Heart right ventricle (tissue), 16 donors: ENCODE data around the gene GRK5. TPM values are rescaled to one million over a fixed set of nuclear protein-coding genes. Genes with fewer than 3 reads are reported as not detected.

Experiments
- ATAC-seq, 8 donors: fragments of 200-7000 bp; cut with Tn5 transposase; one replicate each; pipeline ENCODE4 v1.9.1; 2020; ENCODE audit warnings: mild to moderate bottlenecking in 8 of 8, moderate library complexity in 8 of 8, moderate number of reproducible peaks in 1 of 8
- DNase-seq, 2 donors: peaks; one replicate each; pipeline ENCODE4 v3.0.0-alpha.2; 2020
- H3K27ac ChIP-seq, 10 donors: fragments of 200-600 bp; sonication (generic) in 2 of 10; one replicate each; pipeline versions ENCODE4 v1.5.0 to v1.8.0; 2020 to 2022; ENCODE audit warnings: mild to moderate bottlenecking in 3 of 10
- H3K27me3 ChIP-seq, 7 donors: fragments of 200-600 bp; one replicate each; pipeline ENCODE4 v1.8.0; 2021 to 2022; ENCODE audit warnings: mild to moderate bottlenecking in 2 of 7
- H3K36me3 ChIP-seq, 9 donors: fragments of 200-600 bp; sonication (generic) in 1 of 9; one replicate each; pipeline versions ENCODE4 v1.5.0 to v1.8.0; 2020 to 2022; ENCODE audit warnings: mild to moderate bottlenecking in 2 of 9
- H3K4me1 ChIP-seq, 9 donors: fragments of 200-600 bp; sonication (generic) in 1 of 9; one replicate each; pipeline versions ENCODE4 v1.5.0 to v1.8.0; 2020 to 2022; ENCODE audit warnings: mild to moderate bottlenecking in 4 of 9
- H3K4me3 ChIP-seq, 10 donors: fragments of 200-600 bp; sonication (generic) in 2 of 10; one replicate each; pipeline versions ENCODE4 v1.5.0 to v1.8.0; 2020 to 2022; ENCODE audit warnings: mild to moderate bottlenecking in 7 of 10, moderate library complexity in 2 of 10
- H3K9me3 ChIP-seq, 11 donors: fragments of 200-600 bp in 10 of 11; sonication (generic) in 2 of 11; one replicate each; pipeline versions ENCODE4 v1.5.0 to v1.8.0; 2013 to 2022; ENCODE audit warnings: mild to moderate bottlenecking in 2 of 11, control low read depth in 1 of 11, moderate library complexity in 1 of 11
- WGBS, 2 donors: extraction: QIAGEN DNeasy Blood & Tissue Kit; methylation state at CpG; one replicate each; pipeline ENCODE4 v1.1.7; 2013; ENCODE audit warnings: inconsistent platforms in 1 of 2; 5-methylcytosine and 5-hydroxymethylcytosine counted together
- intact Hi-C, 10 donors: fragments of 100-400 bp; cut with DNase I; formaldehyde crosslinking; loops; one replicate each; pipeline versions ENCODE4 v1.11.1 to v1.14.2; 2022
- polyA plus RNA-seq, 2 donors: library from polyadenylated mRNA; stranded (reverse); fragments of 200-250 nt; gene quantifications; one replicate each; pipeline ENCODE4 v1.2.3, GENCODE V29; 2013
- total RNA-seq, 10 donors: library from RNA; stranded (reverse); fragmentation: NEBNext Ultra II Directional in 3 of 10; extraction: Animal tissue kit (Norgen Biotek cat#: 25700) in 3 of 10; gene quantifications; one replicate each; pipeline versions ENCODE4 v1.2.1 to v1.2.4, GENCODE V29; 2021 to 2023
- TF ChIP-seq, protein P1 (sequence below), 9 donors: fragments of 200-600 bp; sonication (generic) in 2 of 9; IDR thresholded peaks; one replicate each; pipeline versions ENCODE4 v1.5.0 to v1.8.0; 2021 to 2022; ENCODE audit warnings: antibody characterized with exemption in 9 of 9, mild to moderate bottlenecking in 5 of 9, moderate library complexity in 1 of 9
- donor health status: Arrhythmogenic right ventricular cardiomyopathy.
- donor health status: ischemic (EF 13 %, LVEDD 7.1; RV severe dilation, severe dysfunction).
- donor health status: healthy with polysubstance abuse.
- donor health status: DM: no; HTN: yes; CAD: no.
- donor health status: DM: no; HTN: no; CAD: no.
- donor health status: ischemic (EF 25% LVEDD 6.9; RV normal size, moderate dysfunction).
- donor health status: ischemic (EF 25% LVEDD 5.7; RV mildly dilated, moderate dysfunction).
- donor health status: healthy.
- donor health status: DM: yes; HTN: yes; CAD: no.
- donor health status: Ischemic cardiomyopathy.
- donor health status: ischemic (EF 35%, LVEDD 5.7; RV mildly dilated, moderate dysfunction).
- donor health status: nonischemic (EF 11% LVEDD 7.7; RV severe dilation, severe dysfunction).
- donor health status: DM: yes; HTN: yes; CAD: no.
- donor health status: PGD.
- donor health status: ischemic (EF 29% LVEDD 5.4; RV normal size, mild dysfunction).
- donor health status: nonischemic (EF 23%, LVEDD 6.1; RV moderate dilation, normal function).

Gene GRK5
- total and polyA plus RNA-seq, 12 donors: 11.8 to 80.5 (median 26.6) TPM

- intact Hi-C loops: no loop called here
- Histone ChIP-seq H3K4me3 (no peak overlapping the region), H3K9me3 (peaks cover 0 to 6% (median 0%) of the 10 kb centered on the region in 11 donors), H3K27ac (no peak overlapping the region), H3K27me3 (no peaks in the 10 kb centered on the region), H3K4me1 (no peaks in the 10 kb centered on the region), H3K36me3 (peaks cover 0 to 57% (median 8%) of the 10 kb centered on the region in 9 donors)
- WGBS, 2 donors: 90% methylated on average over 28 of the region's 28 CpGs
- TF ChIP-seq, protein P1, sequence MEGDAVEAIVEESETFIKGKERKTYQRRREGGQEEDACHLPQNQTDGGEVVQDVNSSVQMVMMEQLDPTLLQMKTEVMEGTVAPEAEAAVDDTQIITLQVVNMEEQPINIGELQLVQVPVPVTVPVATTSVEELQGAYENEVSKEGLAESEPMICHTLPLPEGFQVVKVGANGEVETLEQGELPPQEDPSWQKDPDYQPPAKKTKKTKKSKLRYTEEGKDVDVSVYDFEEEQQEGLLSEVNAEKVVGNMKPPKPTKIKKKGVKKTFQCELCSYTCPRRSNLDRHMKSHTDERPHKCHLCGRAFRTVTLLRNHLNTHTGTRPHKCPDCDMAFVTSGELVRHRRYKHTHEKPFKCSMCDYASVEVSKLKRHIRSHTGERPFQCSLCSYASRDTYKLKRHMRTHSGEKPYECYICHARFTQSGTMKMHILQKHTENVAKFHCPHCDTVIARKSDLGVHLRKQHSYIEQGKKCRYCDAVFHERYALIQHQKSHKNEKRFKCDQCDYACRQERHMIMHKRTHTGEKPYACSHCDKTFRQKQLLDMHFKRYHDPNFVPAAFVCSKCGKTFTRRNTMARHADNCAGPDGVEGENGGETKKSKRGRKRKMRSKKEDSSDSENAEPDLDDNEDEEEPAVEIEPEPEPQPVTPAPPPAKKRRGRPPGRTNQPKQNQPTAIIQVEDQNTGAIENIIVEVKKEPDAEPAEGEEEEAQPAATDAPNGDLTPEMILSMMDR (IDR thresholded peaks at IDR 0.05): no peak
- DNase-seq: no peak
- no peak for ATAC-seq
Observed at GRCh38 chr10:119457966-119458766, 250.8 kb downstream of the GRK5 start.

- 87 to 95% methylated on average over 17 of the region's 17 CpGs for WGBS, 2 donors
- H3K36me3 ChIP-seq: peaks cover 0 to 41% (median 4%) of the 10 kb centered on the region in 9 donors
Observed at GRCh38 chr10:119459681-119460340, 252.4 kb downstream of the GRK5 start.

GRCh38 chr10:119460369-119461195 lies 253.2 kb downstream of the GRK5 start:
- ATAC-seq (peak in 3 of 8 donors; percentile 18 to 49 (median 19)), DNase-seq (no peak)
- WGBS, 2 donors: 68 to 79% methylated on average over 11 of the region's 11 CpGs
- peaks cover 0 to 2% (median 0%) of the 10 kb centered on the region in 7 donors for H3K27me3 ChIP-seq
- TF ChIP-seq, protein P1 (IDR thresholded peaks at IDR 0.05): no peak
- H3K4me3 ChIP-seq: no peak overlapping the region
- no peak overlapping the region for H3K27ac ChIP-seq
- peaks cover 0 to 33% (median 4%) of the 10 kb centered on the region in 9 donors for H3K36me3 ChIP-seq
- intact Hi-C loops: no loop called here
- no peaks in the 10 kb centered on the region for H3K4me1 ChIP-seq
- H3K9me3 ChIP-seq: peaks cover 0 to 6% (median 0%) of the 10 kb centered on the region in 11 donors

More at GRCh38 chr10:119459681-119460340, 252.4 kb downstream of the GRK5 start:
- TF ChIP-seq, protein P1 (IDR thresholded peaks at IDR 0.05): no peak
- intact Hi-C loops: no loop called here
- H3K4me3 ChIP-seq: no peak overlapping the region
- ATAC-seq (peak in 1 of 8 donors; percentile 36), DNase-seq (no peak)
- H3K9me3 ChIP-seq: peaks cover 0 to 6% (median 0%) of the 10 kb centered on the region in 11 donors
- no peaks in the 10 kb centered on the region for H3K27me3 ChIP-seq
- H3K27ac ChIP-seq: no peak overlapping the region
- H3K4me1 ChIP-seq: no peaks in the 10 kb centered on the region

- Histone ChIP-seq H3K4me3 (no peak overlapping the region), H3K27me3 (peaks cover 0 to 6% (median 0%) of the 10 kb centered on the region in 7 donors), H3K9me3 (peaks cover 0 to 6% (median 0%) of the 10 kb centered on the region in 11 donors), H3K4me1 (peaks cover 0 to 3% (median 0%) of the 10 kb centered on the region in 9 donors), H3K36me3 (peaks cover 0 to 25% (median 4%) of the 10 kb centered on the region in 9 donors), H3K27ac (no peak overlapping the region)
- TF ChIP-seq, protein P1 (IDR thresholded peaks at IDR 0.05): no peak
- DNase-seq (no peak), ATAC-seq (no peak)
- intact Hi-C loops: no loop called here
- WGBS, 2 donors: 95% methylated on average over 3 of the region's 3 CpGs
Observed at GRCh38 chr10:119461380-119461779, 254.0 kb downstream of the GRK5 start.
